Tibial nerve (tissue), 3 donors: ENCODE results near the gene NBPF11.
"Not testable (repeated sequence)": the region's sequence is repeated elsewhere in the genome, so short reads cannot be mapped to it uniquely, and the experiment has no call there.

ENCODE experiments used
- CTCF ChIP-seq, 5 experiments: fragments of 200-600 bp in 3 of 5; fragments of 450-650 bp in 2 of 5; sonication (generic) in 3 of 5; IDR thresholded peaks; one replicate each; pipeline ENCODE4 v1.5.1; 2016 to 2019; ENCODE audit warnings: antibody characterized with exemption in 5 of 5, mild to moderate bottlenecking in 3 of 5, moderate library complexity in 2 of 5
- POLR2A ChIP-seq, 2 donors: fragments of 450-650 bp; IDR thresholded peaks; one replicate each; pipeline ENCODE4 v1.6.1; 2017; ENCODE audit warnings: antibody characterized with exemption in 2 of 2, mild to moderate bottlenecking in 2 of 2, moderate library complexity in 2 of 2

GRCh38 chr1:148078090-148078489 lies 74.0 kb downstream of the NBPF11 start:
- TF ChIP-seq CTCF, POLR2A (IDR thresholded peaks at IDR 0.05): not testable (repeated sequence)
